Measurements from ENCODE around the gene MAGED2.

GRCh38 chrX:54826598-54826997 is 19.1 kb downstream of the MAGED2 start:
- TF ChIP-seq SP1 (CRISPR knock-in tag; conservative IDR thresholded peaks at IDR 0.05), result no peak
- TF ChIP-seq CTCF (IDR thresholded peaks at IDR 0.05), result no peak
- TF ChIP-seq USF2 (CRISPR knock-in tag; IDR thresholded peaks at IDR 0.05), result no peak
- no peak for TF ChIP-seq KAT7 (CRISPR knock-in tag; IDR thresholded peaks at IDR 0.05; ENCODE audit: borderline replicate concordance)
- TF ChIP-seq ATF1 (CRISPR knock-in tag; IDR thresholded peaks at IDR 0.05), result no peak
- TF ChIP-seq NR3C1 (CRISPR knock-in tag; conservative IDR thresholded peaks at IDR 0.05; ENCODE audit: low read depth), result no peak

Data from WTC11 (cell line).